Measurements from ENCODE around the gene FSIP1.
"Not testable (repeated sequence)": the region's sequence is repeated elsewhere in the genome, so short reads cannot be mapped to it uniquely, and the experiment has no call there.

FSIP1 gene

DNA sequence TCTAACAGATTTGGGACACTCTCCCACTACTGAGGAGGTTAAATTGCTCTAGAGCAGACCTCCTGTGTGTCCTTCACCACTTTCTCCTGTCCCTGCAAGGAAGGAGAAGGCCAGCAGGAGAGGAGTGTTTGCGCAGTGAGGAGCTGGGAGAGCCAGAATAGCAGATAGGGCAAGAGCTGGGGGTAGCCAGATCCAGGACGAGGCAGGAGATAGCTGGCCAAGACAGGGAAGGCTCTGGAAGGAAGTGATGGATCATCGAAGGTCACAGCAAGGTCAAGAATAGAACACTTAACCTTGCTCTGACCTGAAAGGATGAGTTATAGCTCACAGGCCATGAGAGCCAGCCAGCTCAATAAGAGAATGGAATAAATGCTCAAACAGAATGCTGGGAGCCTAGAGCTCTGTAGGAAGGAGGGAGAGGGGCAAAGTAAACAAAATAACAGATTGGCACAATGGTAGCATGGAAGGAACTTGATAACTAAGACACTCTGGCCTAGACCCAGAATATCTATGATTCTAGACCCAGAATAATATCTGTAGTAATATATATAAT lies 37.5 kb upstream of the FSIP1 start:
- H3K9me3 ChIP-seq = no peaks in the 10 kb centered on the region
- TF ChIP-seq, protein P1, sequence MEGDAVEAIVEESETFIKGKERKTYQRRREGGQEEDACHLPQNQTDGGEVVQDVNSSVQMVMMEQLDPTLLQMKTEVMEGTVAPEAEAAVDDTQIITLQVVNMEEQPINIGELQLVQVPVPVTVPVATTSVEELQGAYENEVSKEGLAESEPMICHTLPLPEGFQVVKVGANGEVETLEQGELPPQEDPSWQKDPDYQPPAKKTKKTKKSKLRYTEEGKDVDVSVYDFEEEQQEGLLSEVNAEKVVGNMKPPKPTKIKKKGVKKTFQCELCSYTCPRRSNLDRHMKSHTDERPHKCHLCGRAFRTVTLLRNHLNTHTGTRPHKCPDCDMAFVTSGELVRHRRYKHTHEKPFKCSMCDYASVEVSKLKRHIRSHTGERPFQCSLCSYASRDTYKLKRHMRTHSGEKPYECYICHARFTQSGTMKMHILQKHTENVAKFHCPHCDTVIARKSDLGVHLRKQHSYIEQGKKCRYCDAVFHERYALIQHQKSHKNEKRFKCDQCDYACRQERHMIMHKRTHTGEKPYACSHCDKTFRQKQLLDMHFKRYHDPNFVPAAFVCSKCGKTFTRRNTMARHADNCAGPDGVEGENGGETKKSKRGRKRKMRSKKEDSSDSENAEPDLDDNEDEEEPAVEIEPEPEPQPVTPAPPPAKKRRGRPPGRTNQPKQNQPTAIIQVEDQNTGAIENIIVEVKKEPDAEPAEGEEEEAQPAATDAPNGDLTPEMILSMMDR (IDR thresholded peaks at IDR 0.05) = no peak
- H3K27me3 ChIP-seq = no peaks in the 10 kb centered on the region
- no peak overlapping the region for H3K4me3 ChIP-seq (ENCODE audit: low read depth in 1 of 2, low read length in 1 of 2)
- H3K27ac ChIP-seq = no peak overlapping the region
- H3K4me1 ChIP-seq (ENCODE audit: control insufficient read depth in 1 of 2, insufficient read depth in 1 of 2, low read depth in 1 of 2, low read length in 1 of 2) = no peaks in the 10 kb centered on the region
- H3K36me3 ChIP-seq = no peaks in the 10 kb centered on the region

- no peaks in the 10 kb centered on the region for H3K36me3 ChIP-seq
- no peak overlapping the region for H3K27ac ChIP-seq
- no peaks in the 10 kb centered on the region for H3K27me3 ChIP-seq
- TF ChIP-seq, protein P1 (IDR thresholded peaks at IDR 0.05) = no peak
- no peak overlapping the region for H3K4me3 ChIP-seq (ENCODE audit: low read depth in 1 of 2, low read length in 1 of 2)
- no peaks in the 10 kb centered on the region for H3K9me3 ChIP-seq
- H3K4me1 ChIP-seq (ENCODE audit: control insufficient read depth in 1 of 2, insufficient read depth in 1 of 2, low read depth in 1 of 2, low read length in 1 of 2) = no peaks in the 10 kb centered on the region
These were observed 36.9 kb upstream of the FSIP1 start for GRCh38 chr15:39819533-39819932.

DNA sequence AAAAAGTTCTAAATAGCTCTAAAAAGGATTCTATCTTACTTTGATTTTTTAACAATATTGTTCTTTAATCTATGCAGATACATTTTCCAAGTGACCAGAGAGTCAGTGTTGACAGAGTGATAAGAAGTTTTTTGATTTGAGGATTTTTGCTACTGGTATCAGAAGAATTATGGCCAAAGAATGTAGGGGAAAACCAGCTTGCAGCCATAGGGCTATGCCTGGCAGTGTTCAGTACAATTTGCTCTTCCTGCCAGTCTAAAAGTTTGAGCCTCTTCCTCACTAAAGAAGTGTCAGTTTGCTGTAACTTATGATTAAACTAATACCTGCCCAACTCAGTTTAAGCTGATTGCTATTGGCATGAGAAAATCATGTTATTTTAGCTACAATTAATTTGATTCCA lies 35.3 kb upstream of the FSIP1 start:
- H3K4me1 ChIP-seq (ENCODE audit: control insufficient read depth in 1 of 2, insufficient read depth in 1 of 2, low read depth in 1 of 2, low read length in 1 of 2) = no peaks in the 10 kb centered on the region
- no peak overlapping the region for H3K4me3 ChIP-seq (ENCODE audit: low read depth in 1 of 2, low read length in 1 of 2)
- no peaks in the 10 kb centered on the region for H3K27me3 ChIP-seq
- no peaks in the 10 kb centered on the region for H3K9me3 ChIP-seq
- TF ChIP-seq, protein P1 (IDR thresholded peaks at IDR 0.05) = no peak
- no peaks in the 10 kb centered on the region for H3K36me3 ChIP-seq
- no peak overlapping the region for H3K27ac ChIP-seq

DNA sequence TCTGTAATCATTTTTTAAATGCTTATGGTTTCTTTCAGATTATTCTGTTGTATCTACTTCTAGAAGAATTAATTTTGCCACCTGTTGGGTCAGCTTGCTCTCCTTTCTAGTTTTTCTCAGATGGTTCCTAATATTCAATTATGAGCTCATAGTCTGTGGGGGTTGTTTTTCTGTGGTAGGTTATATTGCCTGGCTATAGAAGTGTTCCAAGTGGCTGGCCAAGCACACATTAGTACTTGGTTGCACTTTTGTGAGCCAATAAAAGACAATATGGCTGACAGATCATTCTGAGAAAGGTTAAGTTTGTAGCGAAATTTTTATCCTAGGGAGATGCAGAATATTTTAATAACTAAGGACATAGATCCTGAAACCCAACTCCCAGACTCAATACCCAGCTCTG lies 31.8 kb upstream of the FSIP1 start:
- TF ChIP-seq, protein P1 (IDR thresholded peaks at IDR 0.05) = no peak
- H3K36me3 ChIP-seq = no peaks in the 10 kb centered on the region
- no peaks in the 10 kb centered on the region for H3K9me3 ChIP-seq
- no peaks in the 10 kb centered on the region for H3K27me3 ChIP-seq
- no peak overlapping the region for H3K4me3 ChIP-seq (ENCODE audit: low read depth in 1 of 2, low read length in 1 of 2)
- H3K4me1 ChIP-seq (ENCODE audit: control insufficient read depth in 1 of 2, insufficient read depth in 1 of 2, low read depth in 1 of 2, low read length in 1 of 2) = no peaks in the 10 kb centered on the region
- H3K27ac ChIP-seq = no peak overlapping the region

GRCh38 chr15:39812651-39813050 lies 30.0 kb upstream of the FSIP1 start:
- H3K27ac ChIP-seq; H3K4me3 ChIP-seq (ENCODE audit: low read depth in 1 of 2, low read length in 1 of 2); H3K4me1 ChIP-seq (ENCODE audit: control insufficient read depth in 1 of 2, insufficient read depth in 1 of 2, low read depth in 1 of 2, low read length in 1 of 2); H3K36me3 ChIP-seq; H3K27me3 ChIP-seq; H3K9me3 ChIP-seq: not testable (repeated sequence)

DNA sequence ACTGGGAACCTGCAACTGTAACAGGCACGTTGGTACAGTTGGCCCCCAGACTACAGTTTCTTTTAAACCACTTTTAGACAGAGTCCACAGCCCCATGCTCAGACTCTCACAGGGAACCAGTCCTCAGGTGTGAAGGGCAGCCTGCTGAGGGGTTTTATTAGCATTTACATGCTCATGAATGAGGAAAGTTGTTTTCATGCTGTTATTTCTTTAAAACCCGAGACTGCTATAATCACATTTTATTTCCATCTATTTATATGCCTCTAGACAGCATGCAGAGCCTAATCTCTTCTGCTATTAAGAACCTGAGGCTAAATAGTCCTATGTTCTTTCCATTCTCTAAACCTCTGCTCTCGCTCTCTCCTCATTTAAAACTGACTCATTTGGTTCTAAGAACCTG lies 26.3 kb upstream of the FSIP1 start:
- Histone ChIP-seq H3K4me1 (ENCODE audit: control insufficient read depth in 1 of 2, insufficient read depth in 1 of 2, low read depth in 1 of 2, low read length in 1 of 2) (no peaks in the 10 kb centered on the region), H3K9me3 (no peaks in the 10 kb centered on the region), H3K36me3 (no peaks in the 10 kb centered on the region), H3K27ac (no peak overlapping the region), H3K4me3 (ENCODE audit: low read depth in 1 of 2, low read length in 1 of 2) (no peak overlapping the region), H3K27me3 (peaks cover 4% of the 10 kb centered on the region)
- TF ChIP-seq, protein P1 (IDR thresholded peaks at IDR 0.05) = no peak
